ENCODE data around the gene PDE4D.

Gene PDE4D

GRCh38 chr5:59178071-59178470, 715.5 kb downstream of the PDE4D start:
- TF ChIP-seq CTCF (conservative IDR thresholded peaks at IDR 0.05; ENCODE audit: low read length): no peak
- DNase-seq (ENCODE audit: low read depth): no peak
- H3K4me3 ChIP-seq (ENCODE audit: low read length): no peak overlapping the region

- no peak overlapping the region for H3K4me3 ChIP-seq (ENCODE audit: low read length)
These were observed 715.9 kb downstream of the PDE4D start for GRCh38 chr5:59177644-59178043.

GRCh38 chr5:59174248-59174844, 719.2 kb downstream of the PDE4D start:
- TF ChIP-seq CTCF (conservative IDR thresholded peaks at IDR 0.05; ENCODE audit: low read length): peak; percentile 98
- DNase-seq (ENCODE audit: low read depth): peak; percentile 84
- no peak overlapping the region for H3K4me3 ChIP-seq (ENCODE audit: low read length)

More at GRCh38 chr5:59177644-59178043, 715.9 kb downstream of the PDE4D start:
- no peak for TF ChIP-seq CTCF (conservative IDR thresholded peaks at IDR 0.05; ENCODE audit: low read length)
- no peak for DNase-seq (ENCODE audit: low read depth)

GRCh38 chr5:59173578-59173977, 719.9 kb downstream of the PDE4D start:
- peak; percentile 30 for TF ChIP-seq CTCF (conservative IDR thresholded peaks at IDR 0.05; ENCODE audit: low read length)
- no peak overlapping the region for H3K4me3 ChIP-seq (ENCODE audit: low read length)
- peak; percentile 11 for DNase-seq (ENCODE audit: low read depth)

DNA sequence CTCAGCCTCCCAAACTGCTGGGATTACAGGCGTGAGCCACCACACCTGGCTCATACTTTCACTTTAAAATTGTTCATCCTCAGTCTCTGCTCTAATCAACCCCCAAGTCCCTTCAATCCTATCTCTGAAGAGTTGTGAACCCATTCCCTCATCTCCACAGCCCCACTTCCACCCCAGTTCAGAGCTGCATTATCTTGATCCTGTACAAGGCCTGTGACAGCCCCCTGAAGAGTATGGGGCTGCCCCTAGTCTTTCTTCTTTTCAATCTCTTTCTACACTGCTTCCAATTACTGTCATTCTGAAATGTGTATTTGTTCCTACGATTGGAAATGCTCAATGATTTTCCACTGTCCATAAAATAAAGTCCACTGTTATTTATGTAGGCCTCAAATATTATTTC, 722.4 kb downstream of the PDE4D start:
- TF ChIP-seq CTCF (conservative IDR thresholded peaks at IDR 0.05; ENCODE audit: low read length): no peak
- DNase-seq (ENCODE audit: low read depth): no peak
- H3K4me3 ChIP-seq (ENCODE audit: low read length): no peak overlapping the region

- DNase-seq (ENCODE audit: low read depth): no peak
- no peak for TF ChIP-seq CTCF (conservative IDR thresholded peaks at IDR 0.05; ENCODE audit: low read length)
- no peak overlapping the region for H3K4me3 ChIP-seq (ENCODE audit: low read length)
These were observed 723.8 kb downstream of the PDE4D start for GRCh38 chr5:59169768-59170150.

DNA sequence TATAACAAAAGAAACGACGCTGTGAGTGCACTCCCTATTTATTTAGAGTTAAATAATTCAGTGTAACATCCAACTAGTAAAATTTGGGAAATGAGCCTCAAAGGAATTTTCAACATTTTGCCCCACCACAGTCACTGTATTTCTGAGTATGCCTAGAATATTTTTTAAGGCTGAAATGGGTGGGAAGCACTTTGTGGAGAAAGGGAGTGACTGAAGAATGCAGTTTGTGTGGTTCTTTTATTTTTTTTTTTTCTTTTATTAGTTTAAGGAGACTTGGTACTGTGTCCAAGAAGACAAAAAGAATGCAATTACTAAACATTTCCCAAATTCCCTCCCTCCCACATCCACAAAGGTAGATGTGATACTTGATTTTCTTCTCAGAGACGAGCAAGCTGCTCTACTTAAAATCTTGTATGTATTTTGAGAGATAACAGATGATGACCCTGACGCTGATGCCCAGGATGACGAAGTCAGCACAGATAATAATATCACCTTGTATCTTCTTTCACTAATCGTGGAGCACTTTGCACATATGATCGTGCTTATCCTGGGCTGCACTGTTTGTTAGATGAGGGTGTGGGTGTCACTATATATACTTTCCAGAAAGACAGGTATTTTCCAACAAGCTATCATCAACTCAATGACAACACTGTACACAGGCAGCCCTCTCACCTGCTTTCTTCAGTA, 724.3 kb downstream of the PDE4D start:
- no peak for TF ChIP-seq CTCF (conservative IDR thresholded peaks at IDR 0.05; ENCODE audit: low read length)

More for the DNA sequence above, 724.3 kb downstream of the PDE4D start:
- peak; percentile 50 for DNase-seq (ENCODE audit: low read depth)
- H3K4me3 ChIP-seq (ENCODE audit: low read length): no peak overlapping the region

All from AG10803 (cell line).